Middle frontal gyrus (tissue), 1 donor: ENCODE data around the gene OR8U1.
"Not testable (repeated sequence)": the region's sequence is repeated elsewhere in the genome, so short reads cannot be mapped to it uniquely, and the experiment has no call there.

Experiments
- DNase-seq: peaks from one replicate; pipeline ENCODE4 v3.0.0-alpha.2; 2015; ENCODE audit warnings: low spot score; ENCODE audit errors: extremely low spot score

The OR8U1 gene

GRCh38 chr11:56375324-56375723, at the start of gene OR8U1:
Gene OR8U1, plus strand, starts transcription at chr11:56375624. Its CDS starts 0 bp downstream, at chr11:56375624.
- DNase-seq: no peak

- DNase-seq: no peak
These were observed 43.4 kb upstream of the OR8U1 start for GRCh38 chr11:56331861-56332491.

- no peak for DNase-seq
These were observed 42.3 kb upstream of the OR8U1 start for GRCh38 chr11:56333156-56333555.

- no peak for DNase-seq
These were observed 35.1 kb upstream of the OR8U1 start for GRCh38 chr11:56340289-56340688.

GRCh38 chr11:56345739-56346138, 29.7 kb upstream of the OR8U1 start, which contains the start of gene OR8K1:
Gene OR8K1, plus strand, starts transcription at chr11:56346039. Its CDS starts 0 bp downstream, at chr11:56346039.
- DNase-seq: no peak

GRCh38 chr11:56353991-56354390, 21.4 kb upstream of the OR8U1 start, which contains the start of gene OR8J1:
Gene OR8J1, plus strand, starts transcription at chr11:56354291. Its CDS starts 5,956 bp downstream, at chr11:56360247.
- no peak for DNase-seq

GRCh38 chr11:56380120-56380519, 4.7 kb downstream of the OR8U1 start:
- no peak for DNase-seq

- no peak for DNase-seq
These were observed 19.0 kb downstream of the OR8U1 start for GRCh38 chr11:56394381-56394780.

- no peak for DNase-seq
These were observed 20.6 kb downstream of the OR8U1 start for GRCh38 chr11:56396047-56396446.

GRCh38 chr11:56401858-56402461, 26.5 kb downstream of the OR8U1 start:
- not testable (repeated sequence) for DNase-seq

- no peak for DNase-seq
These were observed 29.0 kb downstream of the OR8U1 start for GRCh38 chr11:56404393-56404792.

GRCh38 chr11:56410801-56411200, 35.4 kb downstream of the OR8U1 start:
- no peak for DNase-seq

- no peak for DNase-seq
These were observed 37.0 kb downstream of the OR8U1 start, which contains the start of gene OR5AL1 for GRCh38 chr11:56412396-56412795. Gene OR5AL1, plus strand, starts transcription at chr11:56412696.
